Hepatocyte (in vitro differentiated cells): ENCODE results near the gene GYPE.
"Not testable (repeated sequence)": the region's sequence is repeated elsewhere in the genome, so short reads cannot be mapped to it uniquely, and the experiment has no call there.

ENCODE experiments used
- EZH2 ChIP-seq: fragments of 200-600 bp; sonication (generic); IDR thresholded peaks from 2 replicates; pipeline ENCODE4 v1.6.1; 2016; ENCODE audit warnings: antibody characterized with exemption, mild to moderate bottlenecking, borderline replicate concordance
- TF ChIP-seq, protein P1 (sequence below): fragments of 200-600 bp; sonication (generic); IDR thresholded peaks from 2 replicates; pipeline ENCODE4 v1.5.1; 2016; ENCODE audit warnings: antibody characterized with exemption, mild to moderate bottlenecking; ENCODE audit not compliant: poor library complexity

- TF ChIP-seq, protein P1, sequence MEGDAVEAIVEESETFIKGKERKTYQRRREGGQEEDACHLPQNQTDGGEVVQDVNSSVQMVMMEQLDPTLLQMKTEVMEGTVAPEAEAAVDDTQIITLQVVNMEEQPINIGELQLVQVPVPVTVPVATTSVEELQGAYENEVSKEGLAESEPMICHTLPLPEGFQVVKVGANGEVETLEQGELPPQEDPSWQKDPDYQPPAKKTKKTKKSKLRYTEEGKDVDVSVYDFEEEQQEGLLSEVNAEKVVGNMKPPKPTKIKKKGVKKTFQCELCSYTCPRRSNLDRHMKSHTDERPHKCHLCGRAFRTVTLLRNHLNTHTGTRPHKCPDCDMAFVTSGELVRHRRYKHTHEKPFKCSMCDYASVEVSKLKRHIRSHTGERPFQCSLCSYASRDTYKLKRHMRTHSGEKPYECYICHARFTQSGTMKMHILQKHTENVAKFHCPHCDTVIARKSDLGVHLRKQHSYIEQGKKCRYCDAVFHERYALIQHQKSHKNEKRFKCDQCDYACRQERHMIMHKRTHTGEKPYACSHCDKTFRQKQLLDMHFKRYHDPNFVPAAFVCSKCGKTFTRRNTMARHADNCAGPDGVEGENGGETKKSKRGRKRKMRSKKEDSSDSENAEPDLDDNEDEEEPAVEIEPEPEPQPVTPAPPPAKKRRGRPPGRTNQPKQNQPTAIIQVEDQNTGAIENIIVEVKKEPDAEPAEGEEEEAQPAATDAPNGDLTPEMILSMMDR = not testable (repeated sequence)
- not testable (repeated sequence) for TF ChIP-seq EZH2
Measured at GRCh38 chr4:143910906-143911305, 5.5 kb upstream of the GYPE start.
